Stomach (tissue), 9 donors: ENCODE data around the gene XCR1. TPM values are rescaled to one million over a fixed set of nuclear protein-coding genes. Genes with fewer than 3 reads are reported as not detected.

Experiments
- DNase-seq, 2 donors: peaks; one replicate each; pipeline versions ENCODE4 v3.0.0 to v3.0.0-alpha.2; 2013 to 2019
- H3K27ac ChIP-seq, 5 donors: fragments of 200-600 bp in 4 of 5; sonication (generic) in 4 of 5; one replicate each; pipeline ENCODE4 v1.5.1; 2013 to 2019; ENCODE audit warnings: mild to moderate bottlenecking in 1 of 5, moderate library complexity in 1 of 5
- H3K27me3 ChIP-seq, 3 donors: fragments of 200-600 bp; sonication (generic); one replicate each; pipeline ENCODE4 v1.5.1; 2017 to 2019; ENCODE audit warnings: mixed run types in 1 of 3
- H3K36me3 ChIP-seq, 4 donors: fragments of 200-600 bp; sonication (generic); 1 replicate in 3 of 4; 2 replicates in 1 of 4; pipeline ENCODE4 v1.5.1; 2016 to 2019
- H3K4me1 ChIP-seq, 4 donors: fragments of 200-600 bp; sonication (generic); one replicate each; pipeline ENCODE4 v1.5.1; 2016 to 2019
- H3K4me3 ChIP-seq, 4 donors: fragments of 200-600 bp; sonication (generic) in 3 of 4; one replicate each; pipeline ENCODE4 v1.5.1; 2016 to 2019; ENCODE audit warnings: mild to moderate bottlenecking in 1 of 4
- H3K9me3 ChIP-seq, 4 donors: fragments of 200-600 bp; sonication (generic); one replicate each; pipeline ENCODE4 v1.5.1; 2016 to 2019
- CTCF ChIP-seq, 7 experiments: fragments of 450-650 bp in 4 of 7; fragments of 200-600 bp in 3 of 7; sonication (generic) in 3 of 7; IDR thresholded peaks; one replicate each; pipeline ENCODE4 v1.5.1; 2016 to 2019; ENCODE audit warnings: antibody characterized with exemption in 7 of 7, control low read depth in 2 of 7, mild to moderate bottlenecking in 1 of 7
- EP300 ChIP-seq: sonication (generic); formaldehyde crosslinking; IDR thresholded peaks from one replicate; pipeline ENCODE4 v1.6.1; 2017; ENCODE audit warnings: antibody characterized with exemption
- POLR2A ChIP-seq, 4 donors: fragments of 450-650 bp; IDR thresholded peaks; one replicate each; pipeline ENCODE4 v1.6.1; 2016; ENCODE audit warnings: antibody characterized with exemption in 4 of 4, control low read depth in 2 of 4, mild to moderate bottlenecking in 1 of 4, moderate library complexity in 1 of 4
- POLR2AphosphoS5 ChIP-seq, 3 donors: sonication (generic); formaldehyde crosslinking; IDR thresholded peaks; one replicate each; pipeline ENCODE4 v1.6.1; 2016; ENCODE audit warnings: antibody characterized with exemption in 3 of 3
- WGBS, 5 donors: extraction: QIAGEN DNeasy Blood & Tissue Kit in 3 of 5; methylation state at CpG; one replicate each; pipeline versions ENCODE4 v1.1.5 to v1.1.7; 2013 to 2018; 5-methylcytosine and 5-hydroxymethylcytosine counted together
- intact Hi-C: fragments of 100-400 bp; cut with DNase I; formaldehyde crosslinking; loops from one replicate; pipeline ENCODE4 v1.15.1; 2023; ENCODE audit warnings: low total_unique reads
- polyA plus RNA-seq, 3 donors: library from polyadenylated mRNA; stranded (reverse); fragments of 200-250 nt; gene quantifications; one replicate each; pipeline ENCODE4 v1.2.3, GENCODE V29; 2013
- total RNA-seq, 5 donors: library from RNA; depleted of rRNA; stranded (reverse); fragments of >200 nt; gene quantifications; one replicate each; pipeline versions ENCODE4 v1.1.0 to v1.2.3, GENCODE V29; 2014 to 2016
- donor health status: healthy with polysubstance abuse.
- donor health status: Bipolar disorder and iron deficiency.
- donor health status: healthy.

XCR1 gene
- total and polyA plus RNA-seq, 8 donors, result under 0.01 to 0.37 (median 0.08) TPM; not detected in 4

- no peaks in the 10 kb centered on the region for H3K36me3 ChIP-seq
- 84 to 87% (median 86%) methylated on average over 6 of the region's 6 CpGs for WGBS, 5 donors
- intact Hi-C loops, result no loop called here
Observed at GRCh38 chr3:46027736-46028397, 584 bp upstream of the XCR1 start.

GRCh38 chr3:46025139-46025538 is 2.1 kb downstream of the XCR1 start:
- Histone ChIP-seq H3K4me3 (no peak overlapping the region), H3K9me3 (peaks cover 0 to 15% (median 8%) of the 10 kb centered on the region in 4 donors), H3K4me1 (no peaks in the 10 kb centered on the region), H3K36me3 (no peaks in the 10 kb centered on the region), H3K27me3 (no peaks in the 10 kb centered on the region), H3K27ac (no peak overlapping the region)
- intact Hi-C loops, result no loop called here
- 64 to 95% (median 78%) methylated on average over 1 of the region's 1 CpG for WGBS, 5 donors
- DNase-seq, result no peak
- TF ChIP-seq POLR2AphosphoS5 (IDR thresholded peaks at IDR 0.05) (no peak), POLR2A (IDR thresholded peaks at IDR 0.05) (no peak), EP300 (no peak), CTCF (IDR thresholded peaks at IDR 0.05) (no peak)

More at GRCh38 chr3:46027736-46028397, 584 bp upstream of the XCR1 start:
- H3K27me3 ChIP-seq, result no peaks in the 10 kb centered on the region
- no peak for DNase-seq
- TF ChIP-seq POLR2AphosphoS5 (IDR thresholded peaks at IDR 0.05) (no peak), POLR2A (IDR thresholded peaks at IDR 0.05) (no peak), CTCF (IDR thresholded peaks at IDR 0.05) (no peak), EP300 (no peak)
- no peak overlapping the region for H3K4me3 ChIP-seq
- H3K27ac ChIP-seq, result no peak overlapping the region
- H3K9me3 ChIP-seq, result peaks cover 0 to 18% (median 9%) of the 10 kb centered on the region in 4 donors
- H3K4me1 ChIP-seq, result no peaks in the 10 kb centered on the region

- Histone ChIP-seq H3K27ac (no peak overlapping the region), H3K27me3 (no peaks in the 10 kb centered on the region), H3K36me3 (no peaks in the 10 kb centered on the region), H3K9me3 (peaks cover 0 to 15% (median 8%) of the 10 kb centered on the region in 4 donors), H3K4me3 (no peak overlapping the region), H3K4me1 (no peaks in the 10 kb centered on the region)
- no peak for DNase-seq
- WGBS, 5 donors, result 45 to 77% (median 55%) methylated on average over 3 of the region's 3 CpGs
- TF ChIP-seq CTCF (IDR thresholded peaks at IDR 0.05), result no peak
- TF ChIP-seq POLR2A (IDR thresholded peaks at IDR 0.05), result no peak
- TF ChIP-seq POLR2AphosphoS5 (IDR thresholded peaks at IDR 0.05), result no peak
- no peak for TF ChIP-seq EP300
- intact Hi-C loops, result no loop called here
Observed at GRCh38 chr3:46024131-46024530, 3.2 kb downstream of the XCR1 start.

GRCh38 chr3:46022909-46023785 is 4.1 kb downstream of the XCR1 start:
- no peaks in the 10 kb centered on the region for H3K36me3 ChIP-seq
- H3K4me1 ChIP-seq, result no peaks in the 10 kb centered on the region
- no peaks in the 10 kb centered on the region for H3K27me3 ChIP-seq
- H3K27ac ChIP-seq, result no peak overlapping the region
- peaks cover 0 to 12% (median 7%) of the 10 kb centered on the region in 4 donors for H3K9me3 ChIP-seq
- H3K4me3 ChIP-seq, result no peak overlapping the region
- TF ChIP-seq POLR2A (IDR thresholded peaks at IDR 0.05), result no peak
- TF ChIP-seq EP300, result no peak
- TF ChIP-seq POLR2AphosphoS5 (IDR thresholded peaks at IDR 0.05), result no peak
- TF ChIP-seq CTCF (IDR thresholded peaks at IDR 0.05), result no peak
- 91 to 93% (median 91%) methylated on average over 34 of the region's 34 CpGs for WGBS, 5 donors
- intact Hi-C loops, result no loop called here
- DNase-seq, result no peak
